ENCODE data around the gene ZNF677.
"Not testable (repeated sequence)": the region's sequence is repeated elsewhere in the genome, so short reads cannot be mapped to it uniquely, and the experiment has no call there.

Gene ZNF677

GRCh38 chr19:53192771-53193534 is 61.7 kb downstream of the ZNF677 start, which contains the start of gene ZNF665:
ZNF665 (minus strand) TSS chr19:53193358; CDS start chr19:53182898, 10,460 bp downstream.
- no peak for DNase-seq

- DNase-seq = no peak
These were observed 64.4 kb downstream of the ZNF677 start for GRCh38 chr19:53190253-53190652.

- DNase-seq = not testable (repeated sequence)
These were observed 64.9 kb downstream of the ZNF677 start for GRCh38 chr19:53189691-53190198.

Measured in cortex of kidney (tissue), 1 donor.